Jurkat, Clone E6-1 (cell line): ENCODE measurements around the gene DENND1A.
"Not testable (repeated sequence)": the region's sequence is repeated elsewhere in the genome, so short reads cannot be mapped to it uniquely, and the experiment has no call there.

Source experiments
- DNase-seq: peaks from one replicate; pipeline ENCODE4 v3.0.0-alpha.2; 2011; ENCODE audit warnings: low read depth, low spot score
- H3K4me3 ChIP-seq: 2 replicates; pipeline ENCODE4 v1.5.1; 2011; ENCODE audit warnings: mild to moderate bottlenecking, low read length, control low read depth, moderate library complexity

DENND1A gene

GRCh38 chr9:123925819-123926218, 4.1 kb downstream of the DENND1A start:
- no peak overlapping the region for H3K4me3 ChIP-seq
- DNase-seq = peak; percentile 75

DNA sequence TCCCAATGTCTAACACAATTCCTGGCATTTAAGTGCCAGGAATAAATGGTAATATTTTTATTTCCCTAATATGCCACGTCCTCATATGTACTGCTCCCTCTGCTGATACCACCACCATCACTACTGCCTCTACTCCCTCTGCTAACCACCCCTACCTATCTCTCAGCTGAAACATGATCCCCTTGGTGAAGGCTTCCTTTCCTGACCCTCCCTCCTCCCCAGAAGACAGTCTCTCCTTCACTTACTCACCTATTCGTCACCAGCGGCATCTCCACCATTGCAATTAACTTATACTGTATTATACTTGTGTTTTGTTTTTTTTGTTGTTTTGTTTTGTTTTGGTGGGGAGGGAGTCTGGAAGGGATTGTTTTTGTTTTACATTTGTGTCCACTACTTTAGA, 4.8 kb downstream of the DENND1A start:
- DNase-seq = no peak
- H3K4me3 ChIP-seq = no peak overlapping the region

- no peak overlapping the region for H3K4me3 ChIP-seq
Measured at GRCh38 chr9:123924727-123925126, 5.2 kb downstream of the DENND1A start.

DNA sequence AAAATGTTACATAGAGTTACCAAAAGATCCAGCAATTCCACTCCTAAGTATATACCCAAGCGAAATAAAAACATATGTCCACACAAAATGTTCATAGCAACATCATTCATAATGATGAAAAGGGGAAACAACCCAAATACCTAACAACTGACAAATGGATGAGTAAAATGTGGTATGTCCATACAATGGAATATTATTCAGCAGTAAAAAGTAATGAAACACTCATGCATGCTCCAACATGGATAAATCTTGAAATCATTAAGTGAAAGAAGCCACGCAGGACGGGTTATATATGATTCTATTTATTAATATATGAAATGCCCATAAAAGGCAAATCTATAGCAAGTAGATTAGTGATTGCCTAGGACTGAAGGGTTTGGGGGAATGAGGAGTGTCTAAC, 6.0 kb downstream of the DENND1A start:
- DNase-seq = no peak
- H3K4me3 ChIP-seq = no peak overlapping the region

More at GRCh38 chr9:123924727-123925126, 5.2 kb downstream of the DENND1A start:
- no peak for DNase-seq

- no peak for DNase-seq
- no peak overlapping the region for H3K4me3 ChIP-seq
Measured at GRCh38 chr9:123923377-123923776, 6.5 kb downstream of the DENND1A start.

- no peak for DNase-seq
- no peak overlapping the region for H3K4me3 ChIP-seq
Measured at GRCh38 chr9:123922911-123923310, 7.0 kb downstream of the DENND1A start.

DNA sequence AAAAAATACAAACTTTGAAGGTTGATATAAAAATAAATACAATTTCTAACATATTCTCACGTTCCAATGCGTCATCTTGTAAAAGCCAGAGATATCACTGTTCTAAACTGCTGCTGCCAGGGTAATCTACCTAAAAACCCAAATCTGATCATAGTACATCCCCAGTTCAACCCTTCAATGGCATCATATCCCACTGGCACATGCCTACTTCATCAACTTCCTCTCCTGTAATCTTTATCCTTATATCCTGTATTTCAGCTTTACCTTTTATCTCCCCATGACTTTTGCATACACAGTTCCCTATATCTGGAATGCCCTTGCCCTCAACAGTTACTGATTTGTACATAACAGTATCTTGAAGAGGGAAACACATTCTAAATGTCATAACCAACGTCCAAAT, 7.5 kb downstream of the DENND1A start:
- no peak overlapping the region for H3K4me3 ChIP-seq
- DNase-seq = no peak

DNA sequence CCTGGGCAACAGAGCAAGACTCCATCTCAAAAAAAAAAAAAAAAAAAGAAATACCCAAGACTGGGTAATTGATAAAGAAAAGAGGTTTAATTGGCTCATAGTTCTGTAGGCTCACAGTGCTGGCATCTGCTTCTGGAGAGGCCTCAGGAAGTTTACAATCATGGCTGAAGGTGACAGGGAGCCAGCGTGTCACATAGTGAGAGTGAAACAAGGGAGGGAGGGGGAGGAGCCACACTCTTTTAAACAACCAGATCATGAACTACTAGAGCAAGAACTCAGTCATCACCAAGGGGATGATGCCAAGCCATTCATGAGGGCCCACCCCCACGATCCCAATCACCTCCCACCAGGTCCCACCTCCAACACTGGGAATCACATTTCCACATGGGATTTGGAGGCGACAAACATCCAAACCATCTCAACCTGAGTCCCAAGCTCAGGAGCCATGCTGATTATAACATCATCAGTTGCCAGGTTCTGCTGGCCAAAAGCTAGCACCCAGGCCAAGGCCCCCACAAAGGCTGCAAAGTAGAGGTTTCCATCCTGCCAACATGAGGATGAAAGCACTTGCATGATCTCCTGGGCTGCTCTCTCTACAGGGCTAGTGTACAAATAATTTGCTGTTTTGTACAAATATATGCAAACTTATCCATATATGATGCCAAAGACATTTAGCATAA, 15.3 kb downstream of the DENND1A start:
- no peak overlapping the region for H3K4me3 ChIP-seq
- no peak for DNase-seq

DNA sequence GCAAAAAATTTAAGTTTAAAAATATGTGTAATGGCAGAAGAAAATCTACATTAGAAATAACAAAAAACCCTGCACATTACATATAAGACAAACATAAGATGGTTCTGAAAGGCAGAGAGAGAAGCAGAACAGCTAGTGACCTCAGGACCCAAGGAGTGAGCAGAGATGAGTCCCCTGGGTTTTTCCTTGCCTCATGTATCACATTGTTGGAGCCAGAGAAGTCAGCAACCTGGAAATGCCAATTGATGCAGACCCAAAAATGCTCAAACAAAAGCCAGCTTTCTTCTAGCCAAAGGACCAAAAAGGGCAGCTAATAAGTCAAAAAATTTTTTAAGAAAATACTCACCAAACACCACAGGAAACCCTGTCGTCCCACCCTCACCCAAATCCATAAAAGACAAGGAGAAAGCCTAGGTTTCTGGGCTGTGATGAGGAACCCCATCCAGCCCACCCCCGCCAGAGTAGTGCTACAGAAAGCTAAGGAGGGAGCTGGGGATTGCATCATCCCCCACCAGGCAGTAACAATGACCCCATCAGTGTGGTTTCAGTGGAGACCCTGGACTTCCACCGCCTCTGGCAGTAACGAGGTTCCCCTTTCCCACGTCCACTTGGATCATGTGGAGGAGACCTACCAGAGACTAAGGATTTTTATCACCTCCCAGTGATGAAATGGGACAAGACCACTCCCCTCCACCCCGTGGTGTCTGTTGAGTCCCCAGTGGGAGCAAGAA, 17.6 kb downstream of the DENND1A start:
- H3K4me3 ChIP-seq = no peak overlapping the region
- DNase-seq = no peak

DNA sequence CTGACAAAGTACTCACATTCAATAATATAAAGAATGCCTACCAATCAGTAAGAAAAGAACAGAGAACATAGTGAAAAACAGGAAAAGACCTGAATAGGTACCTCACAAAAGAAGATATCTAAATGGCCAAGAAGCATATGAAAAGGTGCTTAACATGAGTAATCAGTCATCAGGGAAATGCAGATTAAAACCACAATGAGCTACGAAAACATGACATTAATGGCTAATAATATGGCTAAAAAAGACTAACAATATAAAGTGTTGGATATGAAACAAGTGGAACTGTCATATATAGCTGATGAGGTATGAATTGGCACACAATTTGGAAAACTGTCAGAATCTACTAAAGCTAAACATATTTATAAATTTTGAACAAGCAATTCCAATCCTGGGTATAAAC, 18.9 kb downstream of the DENND1A start:
- no peak for DNase-seq
- H3K4me3 ChIP-seq = no peak overlapping the region

DNA sequence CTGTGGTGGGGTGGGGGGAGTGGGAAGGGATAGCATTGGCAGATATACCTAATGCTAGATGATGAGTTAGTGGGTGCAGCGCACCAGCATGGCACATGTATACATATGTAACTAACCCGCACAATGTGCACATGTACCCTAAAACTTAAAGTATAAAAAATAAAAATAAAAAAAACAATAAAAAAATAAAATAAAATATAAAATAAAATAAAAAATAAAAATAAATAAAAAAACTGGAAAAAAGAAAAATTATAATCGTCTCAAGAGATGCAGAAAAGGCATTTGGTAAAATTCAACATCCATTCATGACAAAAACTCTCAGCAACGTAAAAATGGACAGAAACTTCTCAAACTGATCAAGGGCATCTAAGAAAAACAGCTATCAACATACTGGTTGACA, 20.7 kb downstream of the DENND1A start:
- not testable (repeated sequence) for H3K4me3 ChIP-seq, DNase-seq

GRCh38 chr9:123903550-123903949, 26.4 kb downstream of the DENND1A start:
- DNase-seq = not testable (repeated sequence)

DNA sequence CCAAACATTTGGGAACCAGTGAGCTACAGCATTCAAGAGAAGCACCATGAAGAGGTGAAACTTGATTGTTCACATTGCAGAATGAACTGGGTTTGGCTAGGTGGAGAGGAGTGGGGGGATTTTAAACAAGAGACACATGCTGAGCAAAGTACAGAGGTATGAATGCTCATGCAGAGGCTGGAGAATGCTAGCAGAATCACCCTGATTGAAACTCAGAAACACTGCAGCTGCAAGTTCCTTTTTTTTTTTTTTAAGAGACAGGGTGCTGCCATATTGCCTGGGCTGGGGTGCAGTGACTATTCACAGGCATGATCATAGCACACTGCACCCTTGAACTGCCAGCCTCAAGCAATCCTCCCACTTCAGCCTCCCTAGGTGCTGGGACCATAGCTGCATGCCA, 35.1 kb downstream of the DENND1A start:
- DNase-seq = no peak
- H3K4me3 ChIP-seq = no peak overlapping the region

More at GRCh38 chr9:123903550-123903949, 26.4 kb downstream of the DENND1A start:
- not testable (repeated sequence) for H3K4me3 ChIP-seq

- no peak for DNase-seq
- H3K4me3 ChIP-seq = no peak overlapping the region
Measured at GRCh38 chr9:123893831-123894460, 36.0 kb downstream of the DENND1A start.

DNA sequence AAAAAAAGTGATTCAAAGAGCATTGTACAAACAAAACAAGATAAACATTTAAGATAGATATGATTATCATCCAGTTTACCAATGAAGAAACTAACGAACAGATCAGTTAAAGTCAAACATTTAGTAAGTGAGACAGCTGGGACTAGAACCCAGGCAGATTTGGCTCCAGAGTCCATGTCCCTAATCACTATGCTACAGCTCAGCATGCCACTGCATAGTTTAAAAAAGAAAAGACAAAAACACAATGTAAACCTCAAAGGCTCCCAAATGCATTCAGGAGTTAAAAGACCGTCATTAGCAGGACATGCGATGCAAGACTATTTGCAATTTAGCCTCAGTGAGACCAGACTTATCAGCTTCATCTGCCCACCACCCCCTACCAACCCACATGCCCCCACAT, 36.8 kb downstream of the DENND1A start:
- H3K4me3 ChIP-seq = no peak overlapping the region
- DNase-seq = no peak

DNA sequence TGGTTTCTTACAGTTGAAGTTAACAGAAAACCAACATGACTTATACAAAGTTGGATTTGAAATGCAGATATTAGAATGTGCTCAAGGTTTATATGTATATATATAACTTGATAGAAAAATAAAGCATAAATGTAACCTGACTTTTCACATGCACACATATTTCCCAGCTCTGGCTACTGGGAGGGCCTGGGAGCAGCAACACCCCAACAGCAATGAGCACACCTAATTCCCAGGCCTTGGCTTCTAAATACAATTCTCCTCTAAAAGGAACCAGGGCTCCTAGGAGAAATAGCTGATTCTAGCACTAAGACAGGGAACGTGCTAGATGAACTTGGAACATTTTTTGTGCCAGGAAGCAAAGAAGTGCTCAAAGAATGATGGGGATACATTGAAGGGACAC, 42.1 kb downstream of the DENND1A start:
- no peak for DNase-seq
- no peak overlapping the region for H3K4me3 ChIP-seq

- not testable (repeated sequence) for H3K4me3 ChIP-seq, DNase-seq
Measured at GRCh38 chr9:123885834-123886233, 44.1 kb downstream of the DENND1A start.

GRCh38 chr9:123883634-123884033, 46.3 kb downstream of the DENND1A start:
- DNase-seq = no peak
- no peak overlapping the region for H3K4me3 ChIP-seq

DNA sequence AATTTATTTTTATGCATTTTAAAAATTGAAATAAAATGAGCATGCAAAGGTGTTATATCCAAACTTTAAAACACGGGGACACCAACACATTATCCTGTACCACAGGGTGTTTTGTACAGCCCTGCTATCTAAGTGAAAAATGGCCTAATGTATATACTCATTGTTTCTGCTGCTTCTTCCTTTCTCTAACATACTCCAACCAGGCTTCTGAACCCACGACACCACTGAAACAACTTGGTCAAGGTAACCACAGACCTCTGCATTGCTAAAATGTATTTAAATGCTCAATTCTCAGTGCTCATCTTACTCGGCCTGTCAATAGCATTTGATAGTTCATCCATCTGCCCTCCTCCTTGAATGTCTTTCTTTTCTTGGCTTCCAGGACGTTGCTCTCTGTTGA, 48.3 kb downstream of the DENND1A start:
- no peak overlapping the region for H3K4me3 ChIP-seq
- no peak for DNase-seq

- no peak for DNase-seq
- H3K4me3 ChIP-seq = no peak overlapping the region
Measured at GRCh38 chr9:123880420-123880819, 49.5 kb downstream of the DENND1A start.
